Activated CD4-positive, alpha-beta T cell treated with anti-CD3 and anti-CD28 coated beads, Interleukin-2, amount 50 U/mL, for 1 hour (primary cell): Measurements from ENCODE around the gene TDRD7.

ENCODE experiments used
- DNase-seq: peaks from one replicate; pipeline ENCODE4 v3.0.0-alpha.2; 2020

Gene TDRD7

DNA sequence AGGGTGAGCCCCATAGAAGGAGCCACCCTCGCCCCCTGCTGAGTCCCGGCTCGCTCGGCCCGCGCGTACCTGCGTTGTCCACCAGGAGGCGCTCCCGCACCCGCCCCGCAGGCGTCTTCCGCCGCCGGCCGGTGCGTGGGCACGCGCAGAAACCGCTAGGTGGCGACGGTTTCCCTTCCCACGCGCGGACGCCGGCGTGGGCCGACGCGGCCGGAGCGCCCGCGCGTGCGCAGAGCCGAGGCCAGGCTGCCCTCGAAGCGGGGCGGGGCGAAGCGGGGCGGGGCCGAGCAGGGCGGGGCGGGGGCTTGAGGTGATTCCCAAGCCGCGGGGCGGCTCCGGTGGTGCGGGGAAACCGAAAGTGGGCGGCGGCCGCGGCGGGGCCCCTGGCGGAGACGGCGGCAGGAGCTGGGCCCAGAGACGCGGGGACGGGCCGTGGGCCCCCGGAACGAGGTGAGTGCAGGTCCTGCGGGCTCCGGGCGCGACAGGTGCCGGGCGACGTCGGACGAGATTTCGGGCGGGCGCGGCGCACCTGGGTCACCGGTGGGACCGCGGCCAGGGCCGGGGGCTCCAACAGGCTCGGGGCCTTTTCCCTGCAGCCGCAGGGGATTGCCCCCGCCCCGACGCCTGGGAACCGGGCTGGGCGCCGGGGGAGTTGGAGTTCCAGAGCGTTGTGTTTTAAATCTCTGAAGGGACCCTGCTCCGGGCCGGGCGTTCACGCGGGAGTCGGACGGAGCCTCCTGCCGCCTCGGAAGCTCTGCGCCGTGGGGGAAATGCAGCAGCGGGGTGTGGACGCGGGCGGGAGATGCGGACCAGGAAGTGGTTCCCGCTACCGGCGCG lies at the start of gene TDRD7:
TSS of gene TDRD7 (plus strand) at position 308 of the 837 bp plus-strand sequence. CDS start 16,370 bp downstream, outside the sequence.
- DNase-seq = peak; percentile 91

GRCh38 chr9:97362777-97363545 lies 48.9 kb upstream of the TDRD7 start:
- no peak for DNase-seq

GRCh38 chr9:97363661-97364299 lies 48.1 kb upstream of the TDRD7 start:
- no peak for DNase-seq

- DNase-seq = no peak
These were observed 47.0 kb upstream of the TDRD7 start for GRCh38 chr9:97364769-97365490.

DNA sequence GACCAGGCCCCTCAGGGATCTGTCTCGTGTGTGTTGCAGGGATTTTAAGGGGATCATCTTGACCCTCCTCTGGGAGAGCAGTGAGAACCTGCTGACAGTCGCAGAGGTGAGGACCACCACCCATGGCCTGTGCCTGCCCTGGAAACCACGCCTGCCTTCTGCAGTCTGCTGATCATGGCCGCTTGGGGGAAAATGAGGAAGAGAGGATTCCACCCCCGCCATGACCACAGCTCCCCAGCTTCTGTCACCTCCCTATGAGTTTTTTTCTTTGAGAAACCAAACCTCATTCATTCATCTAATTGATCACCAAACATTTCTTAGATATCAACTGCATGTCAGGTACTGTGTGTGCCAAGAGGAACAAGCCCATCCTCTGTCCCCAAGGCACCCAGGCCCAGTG lies 46.3 kb upstream of the TDRD7 start:
- DNase-seq = no peak

GRCh38 chr9:97366476-97366875 lies 45.4 kb upstream of the TDRD7 start:
- no peak for DNase-seq

GRCh38 chr9:97366889-97367288 lies 45.0 kb upstream of the TDRD7 start:
- DNase-seq = no peak

DNA sequence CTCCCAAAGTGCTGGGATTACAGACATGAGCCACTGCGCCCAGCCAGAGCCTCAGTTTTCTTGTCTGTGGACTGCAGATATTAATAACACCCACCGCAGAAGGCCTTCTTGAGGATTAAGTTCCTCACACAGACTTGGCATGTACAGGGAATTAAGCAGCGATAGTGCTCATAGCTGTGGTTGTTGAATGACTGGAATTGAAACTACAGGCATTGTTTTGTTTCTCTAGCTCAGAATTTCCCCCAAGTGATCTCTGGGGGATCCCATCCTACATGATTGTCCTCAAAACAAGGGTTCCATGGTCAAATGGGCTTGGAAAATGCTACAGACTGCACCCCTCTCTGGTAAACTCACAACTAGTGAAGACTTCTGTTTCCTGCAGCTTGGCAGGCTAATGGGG lies 44.2 kb upstream of the TDRD7 start:
- DNase-seq = no peak

DNA sequence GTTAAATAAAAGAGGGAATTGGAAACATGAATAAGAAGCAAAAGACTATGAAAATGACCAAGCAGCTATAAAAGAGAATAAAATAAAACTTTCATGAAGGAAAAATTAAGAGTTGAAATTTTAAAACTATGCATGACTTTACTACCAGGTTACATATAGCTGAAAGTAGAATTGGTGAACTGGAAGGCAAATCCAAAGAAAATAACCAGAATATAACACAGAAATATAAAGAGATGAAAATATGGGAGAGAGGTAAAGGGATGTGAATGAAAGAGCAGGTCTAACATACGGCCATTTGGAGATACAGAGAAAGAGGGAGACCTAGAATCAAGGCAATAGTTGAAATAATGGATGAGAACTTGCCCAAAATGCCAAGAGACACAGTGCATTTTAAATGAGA lies 42.9 kb upstream of the TDRD7 start:
- DNase-seq = no peak

DNA sequence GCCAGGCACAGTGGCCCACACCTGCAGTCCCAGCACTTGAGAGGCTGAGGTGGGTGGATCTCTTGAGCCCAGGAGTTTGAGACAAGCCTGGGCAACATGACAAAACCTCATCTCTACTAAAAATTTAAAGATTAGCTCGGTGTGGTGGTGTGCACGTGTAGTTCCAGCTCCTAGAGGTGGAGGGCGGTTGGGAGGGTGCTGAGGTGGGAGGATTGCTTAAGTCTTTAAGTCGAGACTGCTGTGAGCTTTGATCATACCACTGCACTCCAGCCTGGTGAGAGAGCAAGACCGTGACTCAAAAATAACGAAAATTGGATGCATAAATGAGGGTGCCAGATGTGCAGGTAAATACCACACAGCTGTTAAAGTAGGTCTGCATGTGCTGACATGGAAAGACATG lies 39.3 kb upstream of the TDRD7 start:
- DNase-seq = no peak

DNA sequence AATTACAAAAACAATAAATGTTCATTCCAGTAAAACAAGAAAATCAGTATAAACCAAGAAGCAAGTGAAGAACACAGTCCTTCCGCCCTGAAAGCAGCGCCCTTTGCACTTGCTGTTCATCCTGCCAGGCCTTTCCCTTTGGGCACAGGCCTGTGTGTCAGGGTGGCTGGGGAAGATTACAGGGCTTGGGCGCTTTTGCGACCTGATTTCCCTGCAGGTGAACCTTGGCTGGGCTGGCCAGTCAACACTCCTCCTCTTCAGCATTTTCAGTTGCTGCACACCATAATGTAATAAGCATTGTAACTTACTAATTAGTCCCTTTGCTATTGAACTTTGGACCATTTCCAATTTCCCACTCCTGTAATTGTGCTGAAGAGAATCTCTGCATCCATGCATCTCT lies 38.6 kb upstream of the TDRD7 start:
- no peak for DNase-seq

GRCh38 chr9:97374811-97375210 lies 37.1 kb upstream of the TDRD7 start:
- DNase-seq = no peak

DNA sequence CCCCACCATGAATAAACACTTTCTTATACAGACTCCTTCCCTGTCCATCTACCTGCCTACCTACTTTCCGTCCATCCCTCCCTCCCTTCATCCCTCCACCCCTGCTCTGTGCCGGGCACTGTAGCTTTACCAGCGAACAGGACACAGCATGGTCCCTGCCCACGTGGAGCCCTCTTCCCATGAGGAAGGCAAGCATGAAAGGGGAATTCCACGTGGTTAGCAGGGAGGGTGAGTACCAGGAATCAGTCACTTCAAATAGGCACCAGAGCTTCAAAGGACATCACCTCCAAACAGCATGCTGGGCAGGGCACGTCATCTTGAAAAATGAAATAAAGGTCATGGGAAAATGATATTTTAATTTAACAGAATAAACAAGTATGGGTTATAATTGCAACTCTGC lies 35.0 kb upstream of the TDRD7 start:
- DNase-seq = no peak

- no peak for DNase-seq
These were observed 29.7 kb upstream of the TDRD7 start for GRCh38 chr9:97382099-97382718.

- no peak for DNase-seq
These were observed 27.3 kb upstream of the TDRD7 start for GRCh38 chr9:97384406-97385262.

GRCh38 chr9:97385626-97386264 lies 26.2 kb upstream of the TDRD7 start:
- DNase-seq = no peak

DNA sequence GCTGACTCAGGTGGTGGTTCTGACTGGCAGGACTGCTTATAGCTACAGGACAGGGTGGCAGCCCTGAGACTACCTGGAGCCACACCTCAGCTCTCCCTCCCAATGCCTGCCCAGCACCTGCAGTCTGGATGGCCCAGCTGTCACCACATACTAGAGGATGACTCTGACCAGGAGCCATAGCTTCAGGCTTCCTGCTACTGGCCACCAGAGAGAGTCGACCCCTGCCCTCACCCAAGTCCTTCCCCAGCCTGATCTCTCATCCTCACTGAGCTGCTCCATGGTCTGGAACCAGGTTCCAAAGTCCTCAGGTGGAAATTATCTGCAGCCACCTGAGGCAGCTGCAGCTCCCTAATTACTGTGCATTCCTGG lies 25.6 kb upstream of the TDRD7 start:
- no peak for DNase-seq

DNA sequence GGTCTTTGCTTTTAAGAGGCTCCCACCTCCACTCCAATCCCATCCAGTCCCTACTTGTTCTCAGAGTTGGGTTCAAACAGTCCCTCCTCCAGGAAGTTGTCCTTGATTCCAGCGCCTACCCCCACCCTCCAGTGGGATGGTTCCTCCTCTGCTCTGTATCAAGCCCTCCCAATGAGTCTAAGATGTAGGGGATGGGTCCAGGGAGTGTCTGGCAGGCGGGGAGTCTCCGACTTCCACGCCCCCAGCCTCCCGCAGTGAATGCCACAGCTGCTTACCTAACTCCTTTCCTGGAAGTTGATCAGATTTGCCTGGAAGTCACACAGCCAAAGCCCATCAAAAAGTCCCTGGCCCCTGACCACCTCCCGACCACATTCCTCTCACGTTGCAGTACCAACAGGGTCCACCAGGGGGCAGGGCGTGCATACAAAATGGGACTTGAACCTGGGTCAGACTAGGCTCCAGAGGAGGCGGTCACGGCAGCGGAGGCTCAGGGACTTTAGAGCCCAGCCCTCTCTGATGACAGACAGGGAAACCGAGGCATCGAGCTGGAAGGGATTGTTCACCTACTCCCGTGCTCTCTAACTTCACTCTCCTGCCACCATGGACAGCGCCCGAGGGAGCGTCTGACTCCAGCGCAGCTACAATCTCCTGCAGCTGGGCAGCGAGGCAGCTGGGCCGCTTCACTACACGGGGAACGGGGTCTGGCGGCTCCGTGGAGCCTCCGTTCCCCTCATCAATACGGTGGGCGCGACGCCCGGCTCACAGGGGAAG lies 25.0 kb upstream of the TDRD7 start:
- DNase-seq = peak; percentile 64

- no peak for DNase-seq
These were observed 24.4 kb upstream of the TDRD7 start for GRCh38 chr9:97387504-97387886.

DNA sequence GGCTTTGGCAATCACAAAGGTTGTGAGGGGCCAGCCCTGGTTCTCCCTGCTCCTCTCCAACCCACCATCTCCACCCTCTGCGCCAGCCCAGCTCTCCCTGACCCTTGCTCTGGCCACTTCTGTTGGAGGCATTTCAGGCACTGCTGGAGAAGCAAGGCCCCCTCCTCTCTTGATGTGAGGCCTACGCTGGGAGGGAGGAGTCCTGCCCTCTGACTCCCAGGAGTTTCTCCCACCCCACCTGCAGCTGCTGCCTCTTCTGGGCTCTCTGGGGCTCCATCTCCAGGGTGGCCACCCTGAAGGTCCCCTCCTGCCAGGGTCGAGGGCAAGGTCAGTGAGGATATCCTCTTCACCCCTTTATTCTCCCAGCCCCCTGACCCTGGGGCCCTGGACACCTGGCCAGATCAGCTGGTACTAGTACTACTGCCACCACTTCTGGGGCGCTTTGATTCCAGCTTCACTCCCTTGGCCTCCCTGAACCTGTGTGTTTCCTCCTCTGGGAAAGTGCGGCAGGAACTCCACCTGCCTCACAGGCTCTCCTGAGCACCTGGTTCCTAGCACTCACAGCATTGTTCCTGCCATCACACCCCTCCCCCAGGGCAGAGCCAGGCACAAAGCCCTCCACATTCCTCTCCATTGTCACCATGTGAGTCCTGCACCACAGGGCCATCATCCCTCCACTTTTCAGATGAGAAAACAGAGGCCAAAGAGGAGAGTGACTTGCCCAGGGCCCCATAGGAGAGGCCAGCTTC lies 23.8 kb upstream of the TDRD7 start:
- DNase-seq = no peak
